Cardiac muscle cell (in vitro differentiated cells and primary cell): ENCODE results near the gene PCDHA3. TPM values are rescaled to one million over a fixed set of nuclear protein-coding genes. Genes with fewer than 3 reads are reported as not detected.
"Not testable (repeated sequence)": the region's sequence is repeated elsewhere in the genome, so short reads cannot be mapped to it uniquely, and the experiment has no call there.

ENCODE experiments used
- DNase-seq, 2 donors: peaks; one replicate each; pipeline versions ENCODE4 v3.0.0 to v3.0.0-alpha.2; 2010 to 2017; ENCODE audit warnings: low read depth in 1 of 2, low spot score in 1 of 2
- H3K27ac ChIP-seq: fragments of 200-600 bp; sonication (generic); 2 replicates; pipeline ENCODE4 v1.5.1; 2016
- H3K27me3 ChIP-seq: fragments of 200-600 bp; sonication (generic); 2 replicates; pipeline ENCODE4 v1.6.0; 2016; ENCODE audit warnings: control low read depth
- H3K36me3 ChIP-seq: fragments of 200-600 bp; sonication (generic); 2 replicates; pipeline ENCODE4 v1.5.1; 2016; ENCODE audit warnings: control low read depth
- H3K4me1 ChIP-seq: fragments of 200-600 bp; sonication (generic); 2 replicates; pipeline ENCODE4 v1.8.1; 2017; ENCODE audit warnings: low read depth, mild to moderate bottlenecking, mixed run types
- H3K4me3 ChIP-seq: fragments of 200-600 bp; sonication (generic); 2 replicates; pipeline ENCODE4 v1.5.1; 2016; ENCODE audit warnings: mild to moderate bottlenecking
- H3K9me3 ChIP-seq: fragments of 200-600 bp; sonication (generic); 2 replicates; pipeline ENCODE4 v1.5.1; 2017; ENCODE audit warnings: low read depth, mild to moderate bottlenecking, control low read depth
- CTCF ChIP-seq: IDR thresholded peaks from 2 replicates; pipeline ENCODE4 v1.5.1; 2012; ENCODE audit warnings: low read depth, mild to moderate bottlenecking, low read length
- polyA plus RNA-seq: library from polyadenylated mRNA; unstranded; fragments of >200 nt; fragmentation: Nextera tagmentation; extraction: Ambion mirVana; gene quantifications from 2 replicates; pipeline ENCODE4 v1.2.1, GENCODE V29; 2016
- total RNA-seq: library from RNA; depleted of rRNA; stranded (reverse); fragments of >200 nt; gene quantifications from 2 replicates; pipeline ENCODE4 v1.2.3, GENCODE V29; 2016

The PCDHA3 gene
- total and polyA plus RNA-seq, 2 experiments from 2014 or later = 1.1 to 1.8 TPM

DNA sequence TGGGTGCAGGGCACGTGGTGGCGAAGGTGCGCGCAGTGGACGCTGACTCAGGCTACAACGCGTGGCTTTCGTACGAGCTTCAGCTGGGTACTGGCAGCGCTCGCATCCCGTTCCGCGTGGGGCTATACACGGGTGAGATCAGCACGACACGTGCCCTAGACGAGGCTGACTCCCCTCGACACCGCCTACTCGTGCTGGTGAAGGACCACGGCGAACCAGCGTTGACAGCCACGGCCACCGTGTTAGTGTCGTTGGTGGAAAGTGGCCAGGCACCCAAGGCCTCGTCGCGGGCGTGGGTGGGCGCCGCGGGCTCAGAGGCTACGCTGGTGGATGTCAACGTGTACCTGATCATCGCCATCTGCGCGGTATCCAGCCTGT is 4.2 kb upstream of the PCDHA3 start:
- H3K36me3 ChIP-seq = peaks cover 5% of the 10 kb centered on the region
- no peak overlapping the region for H3K4me3 ChIP-seq
- H3K9me3 ChIP-seq = peaks cover 3% of the 10 kb centered on the region
- no peak for DNase-seq
- no peaks in the 10 kb centered on the region for H3K4me1 ChIP-seq
- no peaks in the 10 kb centered on the region for H3K27me3 ChIP-seq
- no peak for TF ChIP-seq CTCF
- H3K27ac ChIP-seq = no peak overlapping the region

DNA sequence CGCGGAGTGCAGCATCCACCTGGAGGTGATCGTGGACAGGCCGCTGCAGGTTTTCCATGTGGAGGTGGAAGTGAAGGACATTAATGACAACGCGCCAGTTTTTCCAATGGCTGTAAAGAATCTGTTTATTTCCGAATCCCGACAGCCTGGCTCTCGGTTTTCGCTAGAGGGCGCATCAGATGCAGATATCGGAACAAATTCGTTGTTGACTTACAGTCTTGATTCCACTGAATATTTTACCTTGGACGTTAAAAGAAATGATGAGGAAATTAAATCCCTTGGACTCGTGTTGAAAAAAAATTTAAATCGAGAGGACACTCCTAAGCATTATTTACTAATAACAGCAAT is 611 bp downstream of the PCDHA3 start:
- H3K36me3 ChIP-seq = peaks cover 5% of the 10 kb centered on the region
- H3K9me3 ChIP-seq = peaks cover 3% of the 10 kb centered on the region
- no peak for DNase-seq
- TF ChIP-seq CTCF = peak; percentile 22
- no peak overlapping the region for H3K4me3 ChIP-seq
- H3K27ac ChIP-seq = no peak overlapping the region
- H3K4me1 ChIP-seq = no peaks in the 10 kb centered on the region
- H3K27me3 ChIP-seq = no peaks in the 10 kb centered on the region

- H3K27ac ChIP-seq, H3K36me3 ChIP-seq, H3K9me3 ChIP-seq, H3K4me3 ChIP-seq, DNase-seq, H3K27me3 ChIP-seq, H3K4me1 ChIP-seq: not testable (repeated sequence)
Observed at GRCh38 chr5:140802381-140802780, 1.5 kb downstream of the PCDHA3 start.

DNA sequence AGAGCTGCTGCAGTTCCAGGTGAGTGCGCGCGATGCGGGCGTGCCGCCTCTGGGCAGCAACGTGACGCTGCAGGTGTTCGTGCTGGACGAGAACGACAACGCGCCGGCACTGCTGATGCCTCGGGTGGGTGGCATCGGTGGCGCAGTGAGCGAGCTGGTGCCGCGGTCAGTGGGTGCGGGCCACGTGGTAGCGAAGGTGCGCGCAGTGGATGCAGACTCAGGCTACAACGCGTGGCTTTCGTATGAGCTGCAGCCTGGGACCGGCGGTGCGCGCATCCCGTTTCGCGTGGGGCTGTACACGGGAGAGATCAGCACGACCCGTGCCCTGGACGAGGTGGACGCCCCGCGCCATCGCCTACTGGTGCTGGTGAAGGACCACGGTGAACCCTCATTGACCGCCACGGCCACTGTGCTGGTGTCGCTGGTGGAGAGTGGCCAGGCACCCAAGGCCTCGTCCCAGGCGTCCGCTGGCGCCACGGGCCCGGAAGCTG is 2.0 kb downstream of the PCDHA3 start:
- Histone ChIP-seq H3K9me3 (peaks cover 3% of the 10 kb centered on the region), H3K4me1 (no peaks in the 10 kb centered on the region), H3K36me3 (peaks cover 5% of the 10 kb centered on the region), H3K4me3 (no peak overlapping the region), H3K27ac (no peak overlapping the region), H3K27me3 (no peaks in the 10 kb centered on the region)
- no peak for TF ChIP-seq CTCF
- no peak for DNase-seq

GRCh38 chr5:140806834-140807775 is 6.2 kb downstream of the PCDHA3 start, which contains the start of gene PCDHA4:
Gene PCDHA4 (plus strand): TSS chr5:140807068.
- TF ChIP-seq CTCF = peak; percentile 26
- Histone ChIP-seq H3K4me1 (peaks cover 4% of the 10 kb centered on the region), H3K27ac (no peak within 1 kb of the TSS), H3K36me3 (no peaks in the 10 kb centered on the region), H3K9me3 (no peaks in the 10 kb centered on the region), H3K4me3 (peak within 1 kb of the TSS; percentile 38), H3K27me3 (no peaks in the 10 kb centered on the region)
- peak; percentile 6 to 67 for DNase-seq

DNA sequence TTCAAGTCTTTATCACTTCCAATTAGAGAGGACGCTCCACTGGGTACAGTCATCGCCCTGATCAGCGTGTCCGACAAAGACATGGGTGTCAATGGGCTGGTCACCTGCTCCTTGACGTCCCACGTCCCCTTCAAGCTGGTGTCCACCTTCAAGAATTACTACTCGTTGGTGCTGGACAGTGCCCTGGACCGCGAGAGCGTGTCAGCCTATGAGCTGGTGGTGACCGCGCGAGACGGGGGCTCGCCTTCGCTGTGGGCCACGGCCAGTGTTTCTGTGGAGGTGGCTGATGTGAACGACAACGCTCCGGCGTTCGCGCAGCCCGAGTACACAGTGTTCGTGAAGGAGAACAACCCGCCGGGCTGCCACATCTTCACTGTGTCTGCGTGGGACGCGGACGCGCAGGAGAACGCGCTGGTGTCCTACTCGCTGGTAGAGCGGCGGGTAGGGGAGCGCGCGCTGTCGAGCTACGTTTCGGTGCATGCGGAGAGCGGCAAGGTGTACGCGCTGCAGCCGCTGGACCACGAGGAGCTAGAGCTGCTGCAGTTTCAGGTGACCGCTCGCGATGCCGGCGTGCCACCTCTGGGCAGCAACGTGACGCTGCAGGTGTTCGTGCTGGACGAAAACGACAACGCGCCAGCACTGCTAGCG is 7.5 kb downstream of the PCDHA3 start:
- not testable (repeated sequence) for H3K9me3 ChIP-seq, DNase-seq, H3K36me3 ChIP-seq, H3K27ac ChIP-seq, H3K27me3 ChIP-seq, H3K4me1 ChIP-seq, H3K4me3 ChIP-seq
